ENCODE measurements around the gene SMAD1. TPM values are rescaled to one million over a fixed set of nuclear protein-coding genes. Genes with fewer than 3 reads are reported as not detected.

SMAD1 gene
- total RNA-seq, 1 donor from 2014 or later = 44.3 TPM

GRCh38 chr4:145498430-145498829 lies 16.8 kb downstream of the SMAD1 start:
- no peak overlapping the region for H3K27ac Mint-ChIP-seq
- TF ChIP-seq, protein P1, sequence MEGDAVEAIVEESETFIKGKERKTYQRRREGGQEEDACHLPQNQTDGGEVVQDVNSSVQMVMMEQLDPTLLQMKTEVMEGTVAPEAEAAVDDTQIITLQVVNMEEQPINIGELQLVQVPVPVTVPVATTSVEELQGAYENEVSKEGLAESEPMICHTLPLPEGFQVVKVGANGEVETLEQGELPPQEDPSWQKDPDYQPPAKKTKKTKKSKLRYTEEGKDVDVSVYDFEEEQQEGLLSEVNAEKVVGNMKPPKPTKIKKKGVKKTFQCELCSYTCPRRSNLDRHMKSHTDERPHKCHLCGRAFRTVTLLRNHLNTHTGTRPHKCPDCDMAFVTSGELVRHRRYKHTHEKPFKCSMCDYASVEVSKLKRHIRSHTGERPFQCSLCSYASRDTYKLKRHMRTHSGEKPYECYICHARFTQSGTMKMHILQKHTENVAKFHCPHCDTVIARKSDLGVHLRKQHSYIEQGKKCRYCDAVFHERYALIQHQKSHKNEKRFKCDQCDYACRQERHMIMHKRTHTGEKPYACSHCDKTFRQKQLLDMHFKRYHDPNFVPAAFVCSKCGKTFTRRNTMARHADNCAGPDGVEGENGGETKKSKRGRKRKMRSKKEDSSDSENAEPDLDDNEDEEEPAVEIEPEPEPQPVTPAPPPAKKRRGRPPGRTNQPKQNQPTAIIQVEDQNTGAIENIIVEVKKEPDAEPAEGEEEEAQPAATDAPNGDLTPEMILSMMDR (IDR thresholded peaks at IDR 0.05) = no peak
- TF ChIP-seq EZH2phosphoT487 (IDR thresholded peaks at IDR 0.05) = no peak
- TF ChIP-seq EZH2 (IDR thresholded peaks at IDR 0.05) = no peak
- no peak overlapping the region for H3K27ac ChIP-seq

GRCh38 chr4:145501051-145501660 lies 19.5 kb downstream of the SMAD1 start:
- H3K27ac Mint-ChIP-seq = no peak overlapping the region
- H3K4me3 Mint-ChIP-seq = no peak overlapping the region
- Histone ChIP-seq H3K79me2 (ENCODE audit: low read depth) (peaks cover 98% of the 10 kb centered on the region), H3K27ac (no peak overlapping the region), H3K9ac (no peak overlapping the region), H3K4me1 (peaks cover 10% of the 10 kb centered on the region), H4K20me1 (ENCODE audit: low read depth) (peaks cover 10% of the 10 kb centered on the region), H3K36me3 (no peaks in the 10 kb centered on the region), H3K27me3 (no peaks in the 10 kb centered on the region), H3K9me3 (ENCODE audit: low read depth) (no peaks in the 10 kb centered on the region), H3K4me2 (no peak overlapping the region), H2AFZ (replicated peaks) (no peak overlapping the region), H3K4me3 (no peak overlapping the region), H3F3A (ENCODE audit: low read depth) (no peaks in the 10 kb centered on the region)
- no peaks in the 10 kb centered on the region for H3K27me3 Mint-ChIP-seq (ENCODE audit: insufficient read depth, low read depth)
- H3K9me3 Mint-ChIP-seq = no peaks in the 10 kb centered on the region
- no peak for DNase-seq (ENCODE audit: low spot score)
- H3K4me1 Mint-ChIP-seq = no peaks in the 10 kb centered on the region
- TF ChIP-seq, protein P1 (IDR thresholded peaks at IDR 0.05) = no peak
- TF ChIP-seq EZH2phosphoT487 (IDR thresholded peaks at IDR 0.05) = no peak
- no peak for TF ChIP-seq EZH2 (IDR thresholded peaks at IDR 0.05)
- peaks cover 13% of the 10 kb centered on the region for H3K36me3 Mint-ChIP-seq

More at GRCh38 chr4:145498430-145498829, 16.8 kb downstream of the SMAD1 start:
- H3K27me3 ChIP-seq = no peaks in the 10 kb centered on the region
- no peaks in the 10 kb centered on the region for H3K9me3 ChIP-seq (ENCODE audit: low read depth)
- peaks cover 6% of the 10 kb centered on the region for H3K4me1 ChIP-seq
- no peak for DNase-seq (ENCODE audit: low spot score)
- H3F3A ChIP-seq (ENCODE audit: low read depth) = no peaks in the 10 kb centered on the region
- no peak overlapping the region for H3K4me2 ChIP-seq
- H3K36me3 Mint-ChIP-seq = peaks cover 12% of the 10 kb centered on the region
- H3K79me2 ChIP-seq (ENCODE audit: low read depth) = peaks cover 98% of the 10 kb centered on the region
- H3K4me3 Mint-ChIP-seq = no peak overlapping the region
- H3K36me3 ChIP-seq = no peaks in the 10 kb centered on the region
- no peak overlapping the region for H3K9ac ChIP-seq
- no peaks in the 10 kb centered on the region for H3K27me3 Mint-ChIP-seq (ENCODE audit: insufficient read depth, low read depth)
- peaks cover 2% of the 10 kb centered on the region for H3K4me1 Mint-ChIP-seq
- no peaks in the 10 kb centered on the region for H3K9me3 Mint-ChIP-seq
- H2AFZ ChIP-seq (replicated peaks) = no peak overlapping the region
- H4K20me1 ChIP-seq (ENCODE audit: low read depth) = peaks cover 25% of the 10 kb centered on the region
- H3K4me3 ChIP-seq = no peak overlapping the region

GRCh38 chr4:145502809-145503208 lies 21.2 kb downstream of the SMAD1 start:
- no peaks in the 10 kb centered on the region for H3K36me3 ChIP-seq
- no peak for DNase-seq (ENCODE audit: low spot score)
- H3K4me3 Mint-ChIP-seq = no peak overlapping the region
- no peaks in the 10 kb centered on the region for H3F3A ChIP-seq (ENCODE audit: low read depth)
- H3K4me2 ChIP-seq = no peak overlapping the region
- H3K27me3 Mint-ChIP-seq (ENCODE audit: insufficient read depth, low read depth) = no peaks in the 10 kb centered on the region
- no peaks in the 10 kb centered on the region for H3K27me3 ChIP-seq
- no peak overlapping the region for H3K9ac ChIP-seq
- peaks cover 98% of the 10 kb centered on the region for H3K79me2 ChIP-seq (ENCODE audit: low read depth)
- peaks cover 10% of the 10 kb centered on the region for H3K4me1 ChIP-seq
- no peaks in the 10 kb centered on the region for H3K9me3 ChIP-seq (ENCODE audit: low read depth)
- H3K27ac Mint-ChIP-seq = no peak overlapping the region
- TF ChIP-seq EZH2 (IDR thresholded peaks at IDR 0.05) (no peak), EZH2phosphoT487 (IDR thresholded peaks at IDR 0.05) (no peak)
- TF ChIP-seq, protein P1 (IDR thresholded peaks at IDR 0.05) = no peak
- H3K4me1 Mint-ChIP-seq = no peaks in the 10 kb centered on the region
- H3K36me3 Mint-ChIP-seq = peaks cover 13% of the 10 kb centered on the region
- H2AFZ ChIP-seq (replicated peaks) = no peak overlapping the region
- H3K4me3 ChIP-seq = no peak overlapping the region
- no peak overlapping the region for H3K27ac ChIP-seq
- peaks cover 7% of the 10 kb centered on the region for H4K20me1 ChIP-seq (ENCODE audit: low read depth)
- peaks cover under 1% of the 10 kb centered on the region for H3K9me3 Mint-ChIP-seq
